ENCODE measurements around the gene MIF4GD.
"Not testable (repeated sequence)": the region's sequence is repeated elsewhere in the genome, so short reads cannot be mapped to it uniquely, and the experiment has no call there.

Gene MIF4GD

DNA sequence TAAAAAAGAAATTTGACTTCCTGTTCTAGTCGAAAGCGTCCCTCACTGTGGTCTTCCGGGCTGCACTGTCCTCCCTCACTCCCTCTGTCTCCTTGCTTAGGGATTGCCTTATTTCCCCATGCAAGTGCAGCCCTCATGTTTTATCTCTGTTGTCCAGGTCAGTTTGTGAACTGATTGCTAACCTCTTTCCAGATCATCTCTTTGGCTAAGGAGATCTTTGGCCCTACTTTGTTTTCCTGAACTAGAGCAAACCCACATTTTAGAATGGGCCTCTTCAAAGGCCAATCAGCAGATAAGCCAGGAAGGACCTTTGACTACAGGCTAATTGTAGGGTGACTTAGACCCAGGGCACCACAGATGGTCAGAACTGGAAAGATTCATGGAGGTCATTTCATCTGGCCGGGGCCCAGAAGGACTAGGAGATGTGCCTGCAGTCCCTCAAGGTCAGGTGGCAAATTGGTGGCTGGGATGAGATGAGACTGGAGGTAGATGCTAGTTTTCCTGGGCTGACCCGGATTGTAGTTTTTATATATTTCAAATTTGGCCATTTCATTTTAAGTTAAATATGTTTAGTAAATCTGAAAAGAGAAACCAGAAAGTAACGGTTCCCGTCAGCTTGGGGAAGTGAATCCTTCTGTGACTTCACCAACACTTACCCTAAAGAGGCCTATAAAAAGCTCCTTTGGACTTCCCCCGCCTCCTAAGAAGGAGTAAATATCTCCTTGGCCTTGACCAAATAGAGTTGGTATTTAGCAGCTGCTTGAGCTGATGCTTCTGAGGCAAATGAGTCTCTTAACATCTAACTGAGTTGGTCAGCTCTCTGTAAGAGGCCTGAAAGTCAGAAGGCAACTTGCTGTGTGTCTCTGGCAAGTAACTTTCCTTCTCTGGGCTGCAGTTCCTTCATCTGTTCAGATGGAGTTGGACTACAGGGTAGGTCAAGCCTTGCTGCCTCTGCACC is 24.4 kb upstream of the MIF4GD start:
- no peak for TF ChIP-seq ZFX (IDR thresholded peaks at IDR 0.05; ENCODE audit: borderline replicate concordance)
- TF ChIP-seq, protein P1, sequence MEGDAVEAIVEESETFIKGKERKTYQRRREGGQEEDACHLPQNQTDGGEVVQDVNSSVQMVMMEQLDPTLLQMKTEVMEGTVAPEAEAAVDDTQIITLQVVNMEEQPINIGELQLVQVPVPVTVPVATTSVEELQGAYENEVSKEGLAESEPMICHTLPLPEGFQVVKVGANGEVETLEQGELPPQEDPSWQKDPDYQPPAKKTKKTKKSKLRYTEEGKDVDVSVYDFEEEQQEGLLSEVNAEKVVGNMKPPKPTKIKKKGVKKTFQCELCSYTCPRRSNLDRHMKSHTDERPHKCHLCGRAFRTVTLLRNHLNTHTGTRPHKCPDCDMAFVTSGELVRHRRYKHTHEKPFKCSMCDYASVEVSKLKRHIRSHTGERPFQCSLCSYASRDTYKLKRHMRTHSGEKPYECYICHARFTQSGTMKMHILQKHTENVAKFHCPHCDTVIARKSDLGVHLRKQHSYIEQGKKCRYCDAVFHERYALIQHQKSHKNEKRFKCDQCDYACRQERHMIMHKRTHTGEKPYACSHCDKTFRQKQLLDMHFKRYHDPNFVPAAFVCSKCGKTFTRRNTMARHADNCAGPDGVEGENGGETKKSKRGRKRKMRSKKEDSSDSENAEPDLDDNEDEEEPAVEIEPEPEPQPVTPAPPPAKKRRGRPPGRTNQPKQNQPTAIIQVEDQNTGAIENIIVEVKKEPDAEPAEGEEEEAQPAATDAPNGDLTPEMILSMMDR (IDR thresholded peaks at IDR 0.05) = no peak
- no peak overlapping the region for H3K27ac ChIP-seq

DNA sequence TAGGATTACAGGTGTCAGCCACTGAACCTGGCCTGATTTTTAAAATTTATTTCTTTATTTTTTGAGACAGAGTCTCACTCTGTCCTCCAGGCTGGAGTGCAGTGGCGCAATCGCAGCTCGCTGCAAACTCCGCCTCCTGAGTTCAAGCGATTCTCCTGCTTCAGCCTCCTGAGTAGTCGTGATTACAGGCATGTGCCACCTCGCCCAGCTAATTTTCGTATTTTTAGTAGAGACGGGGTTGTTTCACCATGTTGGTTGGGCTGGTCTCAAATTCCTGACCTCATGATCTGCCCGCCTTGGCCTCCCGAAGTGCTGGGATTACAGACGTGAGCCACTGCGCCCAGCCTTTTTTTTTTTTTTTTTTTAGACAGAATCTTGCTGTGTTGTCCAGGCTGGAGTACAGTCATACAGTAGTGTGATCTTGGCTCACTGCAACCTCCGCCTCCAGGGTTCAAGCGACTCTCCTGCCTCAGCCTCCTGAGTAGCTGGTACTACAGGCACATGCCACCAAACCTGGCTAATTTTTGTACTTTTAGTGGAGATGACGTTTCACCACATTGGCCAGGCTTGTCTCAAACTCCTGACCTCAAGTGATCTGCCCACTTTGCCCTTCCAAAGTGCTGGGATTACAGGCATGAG is 21.9 kb upstream of the MIF4GD start:
- H3K27ac ChIP-seq = not testable (repeated sequence)

DNA sequence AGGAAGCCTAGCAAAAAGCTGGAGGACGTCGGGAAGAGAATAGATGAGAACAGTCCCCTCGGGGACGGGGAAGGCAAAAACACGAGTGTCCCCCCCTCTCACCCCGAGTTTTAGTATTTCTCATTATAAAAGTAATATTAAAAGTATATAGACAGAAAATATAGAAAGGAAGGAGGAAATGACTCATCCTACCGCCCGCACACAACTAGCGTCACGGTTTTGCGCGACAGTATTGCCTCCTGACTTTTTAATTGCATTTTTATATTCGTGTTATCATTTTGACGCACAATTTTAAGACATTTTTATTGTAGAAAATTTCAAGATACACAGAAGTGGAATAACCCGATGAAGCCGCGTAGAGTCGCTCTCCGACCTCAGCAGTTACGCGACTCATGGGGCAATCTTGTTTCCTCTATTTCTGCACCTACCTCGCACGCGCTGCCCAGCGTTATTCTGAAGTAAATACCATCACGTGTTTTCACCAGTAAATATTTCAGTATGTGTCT is 18.9 kb upstream of the MIF4GD start:
- H3K27ac ChIP-seq = peak overlapping the region; percentile 75
- no peak for TF ChIP-seq ZFX (IDR thresholded peaks at IDR 0.05; ENCODE audit: borderline replicate concordance)
- TF ChIP-seq, protein P1 (IDR thresholded peaks at IDR 0.05) = peak; percentile 37; the same call in 1 of the 2 replicates

DNA sequence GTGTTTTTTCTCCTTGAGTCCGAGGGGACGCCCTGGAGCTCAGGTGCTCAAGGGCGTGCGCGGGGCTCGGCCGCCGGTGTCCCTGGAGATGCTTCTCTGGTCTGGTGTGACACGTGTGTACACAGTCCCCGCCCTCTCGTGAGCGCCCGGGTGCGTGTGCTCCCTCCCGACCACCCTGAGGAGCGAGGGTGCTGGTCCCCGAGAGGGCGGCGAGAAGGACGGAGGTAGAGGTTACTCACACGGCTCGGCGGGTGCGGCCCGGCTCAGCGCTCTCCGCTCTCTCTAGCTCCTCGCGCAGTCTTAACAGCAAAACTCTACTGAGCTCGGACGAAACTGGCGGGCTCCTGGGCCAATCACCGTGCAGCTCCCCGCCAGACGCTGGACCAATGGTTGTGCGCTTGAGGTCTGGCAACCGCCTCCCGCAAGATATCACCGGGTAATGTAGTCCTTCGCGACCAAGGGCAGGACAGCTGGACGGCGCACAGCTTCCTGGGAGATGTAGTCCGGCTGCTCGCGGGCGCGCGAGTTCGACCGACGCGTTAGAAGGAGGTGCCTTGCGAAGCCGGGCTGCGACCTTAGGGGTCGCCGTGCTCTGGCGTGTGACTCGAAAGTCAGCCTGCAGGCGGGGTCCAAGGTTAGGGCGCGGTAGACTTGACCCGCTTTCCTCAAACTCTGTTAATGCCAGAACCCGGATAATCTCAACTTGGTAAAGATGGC is 18.2 kb upstream of the MIF4GD start, which contains the start of gene SLC25A19:
SLC25A19 (minus strand) TSS at position 319 of the 717 bp plus-strand sequence. CDS start 2,669 bp downstream, outside the sequence.
- TF ChIP-seq ZFX (IDR thresholded peaks at IDR 0.05; ENCODE audit: borderline replicate concordance) = no peak
- TF ChIP-seq, protein P1 (IDR thresholded peaks at IDR 0.05) = no peak
- peak within 1 kb of the TSS; percentile 75 for H3K27ac ChIP-seq

DNA sequence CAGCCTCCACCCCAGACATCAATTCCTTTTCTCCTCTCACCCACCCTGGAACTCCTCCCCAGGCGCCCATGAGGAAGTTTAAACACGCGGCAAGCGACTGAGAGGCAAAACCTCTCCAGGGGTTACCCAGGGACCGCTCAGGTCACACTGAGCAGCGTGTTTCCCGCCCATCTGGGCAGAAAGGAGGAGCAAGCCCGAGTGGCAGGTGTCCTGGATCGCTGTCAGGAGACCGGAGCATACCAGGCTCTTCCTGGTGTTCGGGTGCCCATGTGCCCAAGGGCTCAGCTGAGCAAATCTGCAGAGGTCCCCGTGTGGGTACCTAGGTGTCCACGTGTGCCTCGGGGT is 17.7 kb upstream of the MIF4GD start:
- H3K27ac ChIP-seq = peak overlapping the region; percentile 75
- TF ChIP-seq, protein P1 (IDR thresholded peaks at IDR 0.05) = no peak
- TF ChIP-seq ZFX (IDR thresholded peaks at IDR 0.05; ENCODE audit: borderline replicate concordance) = no peak

DNA sequence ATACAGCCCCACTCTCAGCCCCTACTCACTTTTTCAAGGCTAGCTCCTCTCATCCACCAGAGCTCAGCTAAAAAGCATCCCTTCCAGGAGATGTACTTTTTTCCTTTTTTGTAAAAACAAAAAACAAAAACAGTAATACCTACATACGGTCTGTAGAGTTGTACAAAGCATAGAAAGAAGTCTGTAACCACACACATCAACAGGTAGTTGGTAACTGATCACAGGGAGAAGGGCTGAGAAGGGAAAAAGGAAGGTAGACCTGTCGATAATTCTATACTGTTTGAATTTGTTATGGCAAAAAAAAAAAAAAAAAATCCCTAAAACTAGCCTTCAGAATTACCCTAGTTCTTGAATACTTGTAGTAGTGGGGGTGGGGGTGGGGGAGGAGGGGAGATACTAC is 17.3 kb upstream of the MIF4GD start:
- TF ChIP-seq ZFX (IDR thresholded peaks at IDR 0.05; ENCODE audit: borderline replicate concordance) = no peak
- TF ChIP-seq, protein P1 (IDR thresholded peaks at IDR 0.05) = no peak

DNA sequence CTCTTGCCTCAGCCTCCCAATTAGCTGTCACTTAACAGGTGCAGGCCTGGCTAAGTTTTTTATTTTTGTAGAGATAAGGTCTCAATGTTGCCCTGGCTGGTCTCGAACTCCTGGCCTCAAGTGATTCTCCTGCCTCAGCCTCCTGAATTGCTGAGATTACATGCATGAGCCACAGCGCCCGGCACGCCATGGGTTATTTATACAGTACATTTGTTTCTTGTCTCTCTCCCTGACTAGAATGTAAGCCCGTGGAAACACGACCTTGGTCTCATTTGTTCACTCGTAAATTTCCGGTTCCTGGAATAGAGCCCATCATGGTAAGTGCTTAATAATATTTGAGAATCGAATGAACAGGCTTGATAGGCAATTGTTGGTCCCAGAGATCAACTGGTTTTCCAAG is 16.2 kb upstream of the MIF4GD start:
- TF ChIP-seq ZFX (IDR thresholded peaks at IDR 0.05; ENCODE audit: borderline replicate concordance) = no peak
- TF ChIP-seq, protein P1 (IDR thresholded peaks at IDR 0.05) = no peak

More for the DNA sequence above, 17.3 kb upstream of the MIF4GD start:
- H3K27ac ChIP-seq = peak overlapping the region; percentile 75

More for the DNA sequence above, 16.2 kb upstream of the MIF4GD start:
- H3K27ac ChIP-seq = no peak overlapping the region

Data from 22Rv1 (cell line).